Body of pancreas (tissue), 4 donors: ENCODE data around the gene PRDM10.

Experiments
- CTCF ChIP-seq, 7 experiments: fragments of 450-650 bp in 4 of 7; fragments of 200-600 bp in 3 of 7; sonication (generic) in 3 of 7; IDR thresholded peaks; one replicate each; pipeline ENCODE4 v1.5.1; 2016 to 2019; ENCODE audit warnings: antibody characterized with exemption in 7 of 7
- POLR2A ChIP-seq, 3 donors: fragments of 450-650 bp; IDR thresholded peaks; one replicate each; pipeline ENCODE4 v1.6.1; 2016; ENCODE audit warnings: antibody characterized with exemption in 3 of 3, mild to moderate bottlenecking in 2 of 3

GRCh38 chr11:130043575-130043974 is 40.9 kb upstream of the PRDM10 start:
- no peak for TF ChIP-seq CTCF (IDR thresholded peaks at IDR 0.05)
- no peak for TF ChIP-seq POLR2A (IDR thresholded peaks at IDR 0.05)
